ENCODE measurements around the gene DELE1. TPM values are rescaled to one million over a fixed set of nuclear protein-coding genes. Genes with fewer than 3 reads are reported as not detected.
A peak's percentile ranks its signal among the peaks of the same experiment; 100 is the strongest.
"Not testable (repeated sequence)": the region's sequence is repeated elsewhere in the genome, so short reads cannot be mapped to it uniquely, and the experiment has no call there.

Gene DELE1
- total RNA-seq, 1 donor from 2014 or later, result 62.3 TPM

DNA sequence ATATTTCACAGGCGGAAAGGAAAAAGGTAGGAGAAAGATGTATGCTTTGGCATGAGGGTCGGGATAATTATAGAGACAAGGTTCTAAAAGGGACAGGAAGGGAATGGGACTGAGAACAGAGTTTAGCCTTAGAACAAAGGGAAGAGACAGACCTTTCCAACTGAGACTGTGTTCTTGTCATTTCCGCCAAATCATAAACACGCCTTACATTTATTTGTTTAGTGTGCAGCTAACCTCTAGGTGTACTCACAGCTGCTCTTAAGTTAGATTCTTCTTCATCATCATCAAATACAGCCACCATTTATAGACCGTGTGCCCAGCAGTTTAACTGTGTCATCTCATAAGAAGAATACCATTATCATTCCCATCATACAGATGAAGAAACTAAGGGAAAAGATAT lies 5.9 kb upstream of the DELE1 start:
- TF ChIP-seq, protein P1, sequence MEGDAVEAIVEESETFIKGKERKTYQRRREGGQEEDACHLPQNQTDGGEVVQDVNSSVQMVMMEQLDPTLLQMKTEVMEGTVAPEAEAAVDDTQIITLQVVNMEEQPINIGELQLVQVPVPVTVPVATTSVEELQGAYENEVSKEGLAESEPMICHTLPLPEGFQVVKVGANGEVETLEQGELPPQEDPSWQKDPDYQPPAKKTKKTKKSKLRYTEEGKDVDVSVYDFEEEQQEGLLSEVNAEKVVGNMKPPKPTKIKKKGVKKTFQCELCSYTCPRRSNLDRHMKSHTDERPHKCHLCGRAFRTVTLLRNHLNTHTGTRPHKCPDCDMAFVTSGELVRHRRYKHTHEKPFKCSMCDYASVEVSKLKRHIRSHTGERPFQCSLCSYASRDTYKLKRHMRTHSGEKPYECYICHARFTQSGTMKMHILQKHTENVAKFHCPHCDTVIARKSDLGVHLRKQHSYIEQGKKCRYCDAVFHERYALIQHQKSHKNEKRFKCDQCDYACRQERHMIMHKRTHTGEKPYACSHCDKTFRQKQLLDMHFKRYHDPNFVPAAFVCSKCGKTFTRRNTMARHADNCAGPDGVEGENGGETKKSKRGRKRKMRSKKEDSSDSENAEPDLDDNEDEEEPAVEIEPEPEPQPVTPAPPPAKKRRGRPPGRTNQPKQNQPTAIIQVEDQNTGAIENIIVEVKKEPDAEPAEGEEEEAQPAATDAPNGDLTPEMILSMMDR (IDR thresholded peaks at IDR 0.05; ENCODE audit: insufficient read depth, low read length, poor library complexity, severe bottlenecking), result no peak
- no peak overlapping the region for H3K4me3 ChIP-seq (ENCODE audit: low read depth, low read length)
- DNase-seq (ENCODE audit: low read depth), result no peak
- no peaks in the 10 kb centered on the region for H3K36me3 ChIP-seq (ENCODE audit: control insufficient read depth, insufficient read depth, low read length)
- peaks cover 14% of the 10 kb centered on the region for H3K27me3 ChIP-seq (ENCODE audit: control insufficient read depth, insufficient read depth, low read length)

DNA sequence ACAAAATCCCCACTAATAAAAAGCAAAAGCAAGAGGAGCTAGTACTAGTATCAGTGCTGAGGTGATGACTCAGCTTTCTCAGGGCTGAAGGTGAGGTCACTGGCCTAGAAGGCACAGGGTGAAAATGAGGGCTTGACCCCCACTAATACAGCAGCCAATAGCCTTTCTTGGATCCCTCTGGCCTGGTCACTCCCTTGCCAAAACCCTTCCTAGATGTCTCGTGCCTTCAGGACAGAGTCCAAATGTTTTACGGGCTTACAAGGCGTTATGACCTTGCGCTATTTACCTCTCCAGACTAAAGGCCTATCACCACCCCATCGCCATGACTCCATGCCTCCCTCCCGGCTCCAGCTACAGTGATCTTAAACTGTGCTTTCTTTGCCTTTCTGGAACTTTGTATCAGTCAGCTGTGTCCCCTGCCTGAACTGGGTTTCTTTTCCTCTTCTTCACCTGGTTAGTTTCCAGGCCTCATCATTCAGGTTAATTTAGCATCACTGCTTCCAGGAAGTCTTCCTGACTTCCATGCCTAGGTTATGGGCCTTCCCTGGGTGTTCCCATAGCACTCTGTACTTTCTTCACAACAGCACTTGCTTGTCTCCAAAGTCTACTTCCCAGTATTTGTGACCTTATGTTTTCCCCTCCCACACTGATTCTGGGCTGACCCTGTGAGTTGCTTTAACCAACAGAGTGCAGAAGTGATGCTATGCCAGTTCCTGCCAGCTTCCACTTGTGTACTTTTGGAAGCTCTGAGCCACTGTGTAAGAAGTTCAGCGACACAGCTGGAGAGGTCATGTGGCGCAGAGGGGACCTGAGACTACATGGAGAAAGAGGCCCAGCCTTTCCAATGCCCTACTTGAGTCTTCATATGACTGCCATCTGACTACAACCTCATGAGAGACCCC lies 4.2 kb upstream of the DELE1 start:
- TF ChIP-seq, protein P1 (IDR thresholded peaks at IDR 0.05; ENCODE audit: insufficient read depth, low read length, poor library complexity, severe bottlenecking), result no peak
- Histone ChIP-seq H3K4me3 (ENCODE audit: low read depth, low read length) (no peak overlapping the region), H3K36me3 (ENCODE audit: control insufficient read depth, insufficient read depth, low read length) (no peaks in the 10 kb centered on the region), H3K27me3 (ENCODE audit: control insufficient read depth, insufficient read depth, low read length) (peaks cover 3% of the 10 kb centered on the region)
- no peak for DNase-seq (ENCODE audit: low read depth)

DNA sequence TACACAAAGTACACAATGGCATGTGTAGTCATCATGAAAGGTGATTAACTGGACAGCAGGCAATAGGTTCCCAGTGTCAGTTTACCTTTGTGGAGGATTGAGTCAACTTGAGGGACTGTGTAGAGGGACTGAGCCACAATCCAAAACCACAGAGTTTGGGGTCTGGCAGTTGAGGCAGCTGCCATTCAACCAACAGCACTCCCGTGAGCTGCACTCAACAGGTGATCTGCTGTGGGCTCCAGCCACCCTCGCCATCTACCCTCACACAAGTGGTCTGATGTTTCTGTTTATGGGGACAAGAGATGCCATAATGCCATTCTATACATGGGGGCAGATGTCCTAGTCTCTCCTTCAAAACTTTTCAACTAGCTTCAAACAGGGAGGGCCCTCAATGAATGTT lies 2.9 kb upstream of the DELE1 start:
- no peak overlapping the region for H3K4me3 ChIP-seq (ENCODE audit: low read depth, low read length)
- DNase-seq (ENCODE audit: low read depth), result no peak
- H3K36me3 ChIP-seq (ENCODE audit: control insufficient read depth, insufficient read depth, low read length), result peaks cover 2% of the 10 kb centered on the region
- TF ChIP-seq, protein P1 (IDR thresholded peaks at IDR 0.05; ENCODE audit: insufficient read depth, low read length, poor library complexity, severe bottlenecking), result no peak
- peaks cover 3% of the 10 kb centered on the region for H3K27me3 ChIP-seq (ENCODE audit: control insufficient read depth, insufficient read depth, low read length)

DNA sequence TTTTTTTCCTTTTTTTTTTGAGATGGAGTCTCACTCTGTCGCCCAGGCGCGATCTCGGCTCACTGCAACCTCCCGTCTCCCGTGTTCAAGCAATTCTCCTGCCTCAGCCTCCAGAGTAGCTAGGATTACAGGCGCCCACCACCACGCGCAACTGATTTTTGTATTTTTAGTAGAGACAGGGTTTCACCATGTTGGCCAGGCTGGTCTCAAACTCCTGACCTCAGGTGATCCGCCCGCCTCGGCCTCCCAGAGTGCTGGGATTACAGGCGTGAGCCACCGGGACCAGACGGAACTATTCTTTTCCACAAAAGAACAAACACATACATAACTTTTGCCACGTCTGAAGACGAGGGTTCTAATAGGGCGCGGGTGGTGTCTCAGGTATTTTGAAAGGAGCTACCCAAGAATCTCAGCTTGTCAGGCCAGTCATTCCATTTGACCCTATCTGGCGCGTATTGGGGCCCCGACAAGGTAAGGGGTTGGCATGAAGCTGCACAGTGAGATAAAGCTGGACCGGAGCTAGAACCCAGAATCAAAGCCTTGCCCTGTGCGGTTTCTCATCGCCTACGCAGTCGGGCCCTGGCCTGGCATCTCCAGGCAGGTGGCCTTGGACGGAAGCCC lies 734 bp upstream of the DELE1 start:
- not testable (repeated sequence) for H3K36me3 ChIP-seq (ENCODE audit: control insufficient read depth, insufficient read depth, low read length); H3K27me3 ChIP-seq (ENCODE audit: control insufficient read depth, insufficient read depth, low read length); DNase-seq (ENCODE audit: low read depth)
- H3K4me3 ChIP-seq (ENCODE audit: low read depth, low read length), result peak overlapping the region; percentile 73

DNA sequence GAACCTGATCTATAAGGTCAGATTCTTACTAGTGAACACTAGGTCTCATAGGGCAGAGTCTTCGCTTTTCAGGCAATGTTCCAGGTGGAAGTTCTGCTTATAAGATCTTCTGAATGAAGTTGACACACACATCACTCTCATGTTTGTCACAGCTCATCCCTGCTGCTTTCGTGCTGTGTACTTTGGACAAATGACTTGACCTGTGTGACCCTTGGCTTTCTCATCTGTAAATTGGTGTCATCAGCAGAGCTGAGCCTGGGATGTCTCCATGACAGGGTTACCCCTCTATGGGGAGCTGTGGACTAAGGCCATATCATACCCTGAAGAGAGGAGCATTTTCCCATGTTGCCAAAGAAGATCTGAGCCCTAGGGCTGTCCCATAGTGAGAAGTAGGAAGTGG lies 2.8 kb downstream of the DELE1 start:
- Histone ChIP-seq H3K27me3 (ENCODE audit: control insufficient read depth, insufficient read depth, low read length) (no peaks in the 10 kb centered on the region), H3K4me3 (ENCODE audit: low read depth, low read length) (no peak overlapping the region), H3K36me3 (ENCODE audit: control insufficient read depth, insufficient read depth, low read length) (peaks cover 4% of the 10 kb centered on the region)
- TF ChIP-seq, protein P1 (IDR thresholded peaks at IDR 0.05; ENCODE audit: insufficient read depth, low read length, poor library complexity, severe bottlenecking), result no peak
- no peak for DNase-seq (ENCODE audit: low read depth)

DNA sequence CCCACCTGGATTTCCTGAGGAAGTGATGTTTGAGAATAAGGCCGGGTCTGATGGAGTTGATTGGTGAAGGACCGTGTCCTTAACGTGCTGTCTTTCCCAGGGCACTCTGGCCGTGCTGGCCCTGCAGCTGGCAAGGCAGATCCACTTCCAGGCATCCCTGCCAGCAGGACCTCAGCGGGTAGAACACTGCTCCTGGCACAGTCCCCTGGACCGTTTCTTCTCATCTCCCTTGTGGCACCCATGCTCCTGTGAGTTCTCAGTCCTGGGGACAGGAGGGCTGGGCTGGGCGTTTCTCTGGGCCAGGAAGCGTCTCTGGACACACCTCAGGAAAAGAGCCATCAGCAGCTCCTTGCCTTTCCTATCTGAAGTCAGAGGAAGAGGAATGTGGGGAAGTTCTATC lies 4.4 kb downstream of the DELE1 start:
- peaks cover 4% of the 10 kb centered on the region for H3K36me3 ChIP-seq (ENCODE audit: control insufficient read depth, insufficient read depth, low read length)
- TF ChIP-seq, protein P1 (IDR thresholded peaks at IDR 0.05; ENCODE audit: insufficient read depth, low read length, poor library complexity, severe bottlenecking), result no peak
- no peak overlapping the region for H3K4me3 ChIP-seq (ENCODE audit: low read depth, low read length)
- no peaks in the 10 kb centered on the region for H3K27me3 ChIP-seq (ENCODE audit: control insufficient read depth, insufficient read depth, low read length)
- DNase-seq (ENCODE audit: low read depth), result no peak
